Spleen (tissue), 11 donors: Measurements from ENCODE around the gene CORT. TPM values are rescaled to one million over a fixed set of nuclear protein-coding genes. Genes with fewer than 3 reads are reported as not detected.

Experiments
- DNase-seq: peaks from one replicate; pipeline ENCODE4 v3.0.0-alpha.2; 2020
- H3K27ac ChIP-seq, 8 donors: fragments of 200-600 bp; sonication (generic) in 7 of 8; 1 replicate in 4 of 8; 2 replicates in 4 of 8; pipeline versions ENCODE4 v1.5.0 to v1.8.0; 2016 to 2021; ENCODE audit warnings: inconsistent platforms in 4 of 8, mild to moderate bottlenecking in 4 of 8, moderate library complexity in 1 of 8
- H3K27me3 ChIP-seq, 7 donors: fragments of 200-600 bp; sonication (generic) in 6 of 7; replicated peaks in 1 of 7; 1 replicate in 4 of 7; 2 replicates in 3 of 7; pipeline versions ENCODE4 v1.5.0 to v1.8.0; 2016 to 2021; ENCODE audit warnings: inconsistent platforms in 3 of 7, mild to moderate bottlenecking in 1 of 7
- H3K36me3 ChIP-seq, 6 donors: fragments of 200-600 bp; sonication (generic) in 5 of 6; 1 replicate in 4 of 6; 2 replicates in 2 of 6; pipeline versions ENCODE4 v1.5.0 to v1.8.0; 2016 to 2021; ENCODE audit warnings: inconsistent platforms in 2 of 6
- H3K4me1 ChIP-seq, 6 donors: fragments of 200-600 bp; sonication (generic) in 5 of 6; 1 replicate in 3 of 6; 2 replicates in 3 of 6; pipeline versions ENCODE4 v1.5.0 to v1.8.0; 2016 to 2021; ENCODE audit warnings: inconsistent platforms in 3 of 6
- H3K4me3 ChIP-seq, 8 donors: fragments of 200-600 bp; sonication (generic) in 7 of 8; 1 replicate in 4 of 8; 2 replicates in 4 of 8; pipeline versions ENCODE4 v1.5.0 to v1.8.0; 2016 to 2021; ENCODE audit warnings: inconsistent platforms in 4 of 8, mild to moderate bottlenecking in 4 of 8, moderate library complexity in 2 of 8
- H3K9me3 ChIP-seq, 8 donors: fragments of 200-600 bp; sonication (generic) in 7 of 8; 1 replicate in 4 of 8; 2 replicates in 4 of 8; pipeline versions ENCODE4 v1.5.0 to v1.8.0; 2016 to 2021; ENCODE audit warnings: inconsistent platforms in 4 of 8
- CTCF ChIP-seq, 11 experiments: fragments of 200-600 bp in 7 of 11; fragments of 450-650 bp in 4 of 11; sonication (generic) in 4 of 11; IDR thresholded peaks in 8 of 11; conservative IDR thresholded peaks in 3 of 11; 1 replicate in 7 of 11; 2 replicates in 4 of 11; pipeline versions ENCODE4 v1.4.0 to v1.8.0; 2016 to 2021; ENCODE audit warnings: antibody characterized with exemption in 11 of 11, inconsistent platforms in 4 of 11, mild to moderate bottlenecking in 1 of 11
- POLR2A ChIP-seq, 3 donors: fragments of 450-650 bp; IDR thresholded peaks; one replicate each; pipeline ENCODE4 v1.5.1; 2017; ENCODE audit warnings: antibody characterized with exemption in 3 of 3, mild to moderate bottlenecking in 1 of 3
- POLR2AphosphoS5 ChIP-seq, 3 donors: sonication (generic); formaldehyde crosslinking; IDR thresholded peaks; one replicate each; pipeline ENCODE4 v1.5.1; 2017; ENCODE audit warnings: antibody characterized with exemption in 3 of 3
- WGBS, 5 donors: extraction: QIAGEN DNeasy Blood & Tissue Kit in 3 of 5; methylation state at CpG; one replicate each; pipeline versions ENCODE4 v1.1.5 to v1.1.7; 2013 to 2018; 5-methylcytosine and 5-hydroxymethylcytosine counted together
- intact Hi-C: fragments of 100-400 bp; cut with DNase I; formaldehyde crosslinking; loops from one replicate; pipeline ENCODE4 v1.15.0; 2023; ENCODE audit warnings: low total_unique reads
- polyA plus RNA-seq, 3 donors: library from polyadenylated mRNA; stranded (reverse); fragments of 200-250 nt; gene quantifications; one replicate each; pipeline ENCODE4 v1.2.1, GENCODE V29; 2013
- total RNA-seq, 7 donors: library from RNA; depleted of rRNA in 3 of 7; stranded (reverse); fragments of >200 nt in 3 of 7; fragmentation: NEBNext Ultra II Directional in 4 of 7; extraction: Animal tissue kit (Norgen Biotek cat#: 25700) in 4 of 7; gene quantifications; one replicate each; pipeline versions ENCODE4 v1.1.0 to v1.2.1, GENCODE V29; 2016 to 2021
- donor health status: healthy with polysubstance abuse.
- donor health status: DM: no; HTN: no; CAD: no; lungs with moderate emphysema.
- donor health status: DM: no; HTN: no; CAD: no.
- donor health status: Bipolar disorder and iron deficiency.
- donor health status: healthy.
- donor health status: DM: no; HTN: no; CAD: no.
- donor health status: DM: yes; HTN: yes; CAD: no.

The CORT gene
- total and polyA plus RNA-seq, 10 donors: 0.07 to 0.38 (median 0.18) TPM; not detected in 6

GRCh38 chr1:10495952-10496351, 46.1 kb downstream of the CORT start:
- peak overlapping the region in 1 of 8 donors; percentile 62 for H3K4me3 ChIP-seq
- TF ChIP-seq POLR2A (IDR thresholded peaks at IDR 0.05) (no peak), POLR2AphosphoS5 (IDR thresholded peaks at IDR 0.05) (no peak), CTCF (IDR thresholded peaks at IDR 0.05 in 8 of 11, conservative IDR thresholded peaks at IDR 0.05 in 3 of 11) (no peak)
- intact Hi-C loops: no loop called here
- DNase-seq: no peak
- no peaks in the 10 kb centered on the region for H3K9me3 ChIP-seq
- peak overlapping the region; percentile 17 to 83 (median 78) for H3K27ac ChIP-seq
- H3K36me3 ChIP-seq: peaks cover 0 to 25% (median 0%) of the 10 kb centered on the region in 6 donors
- H3K4me1 ChIP-seq: peaks cover 12 to 41% (median 20%) of the 10 kb centered on the region in 6 donors
- H3K27me3 ChIP-seq: no peaks in the 10 kb centered on the region
- WGBS, 5 donors: 70 to 83% (median 79%) methylated on average over 14 of the region's 14 CpGs

- intact Hi-C loops: no loop called here
- Histone ChIP-seq H3K27me3 (no peaks in the 10 kb centered on the region), H3K27ac (no peak overlapping the region), H3K4me1 (peaks cover 12 to 49% (median 20%) of the 10 kb centered on the region in 6 donors), H3K4me3 (no peak overlapping the region), H3K36me3 (peaks cover 0 to 25% (median 0%) of the 10 kb centered on the region in 6 donors), H3K9me3 (no peaks in the 10 kb centered on the region)
- TF ChIP-seq POLR2AphosphoS5 (IDR thresholded peaks at IDR 0.05) (no peak), CTCF (IDR thresholded peaks at IDR 0.05 in 8 of 11, conservative IDR thresholded peaks at IDR 0.05 in 3 of 11) (no peak), POLR2A (IDR thresholded peaks at IDR 0.05) (no peak)
- 87 to 95% (median 92%) methylated on average over 7 of the region's 7 CpGs for WGBS, 5 donors
- DNase-seq: no peak
Measured at GRCh38 chr1:10497109-10497508, 47.3 kb downstream of the CORT start.

- H3K27ac ChIP-seq: no peak overlapping the region
- no peaks in the 10 kb centered on the region for H3K9me3 ChIP-seq
- DNase-seq: no peak
- intact Hi-C loops: no loop called here
- WGBS, 5 donors: 70 to 88% (median 83%) methylated on average over 8 of the region's 8 CpGs
- H3K4me1 ChIP-seq: peaks cover 12 to 54% (median 20%) of the 10 kb centered on the region in 6 donors
- H3K27me3 ChIP-seq: no peaks in the 10 kb centered on the region
- TF ChIP-seq CTCF (IDR thresholded peaks at IDR 0.05 in 8 of 11, conservative IDR thresholded peaks at IDR 0.05 in 3 of 11) (no peak), POLR2A (IDR thresholded peaks at IDR 0.05) (no peak), POLR2AphosphoS5 (IDR thresholded peaks at IDR 0.05) (no peak)
- H3K36me3 ChIP-seq: peaks cover 0 to 25% (median 0%) of the 10 kb centered on the region in 6 donors
- no peak overlapping the region for H3K4me3 ChIP-seq
Measured at GRCh38 chr1:10498231-10498630, 48.4 kb downstream of the CORT start.

Other genes starting within 250 kb of the CORT start
- gene KIF1B, start 239.5 kb upstream of the CORT start, total RNA-seq: 10 to 100 TPM; 29.9 to 53.5 (median 37.4) TPM
- gene KIF1B, start 239.5 kb upstream of the CORT start, polyA plus RNA-seq: 1 to 10 TPM; 1.6 to 4.8 (median 2.4) TPM
- gene PGD, start 51.0 kb upstream of the CORT start, total RNA-seq: 100 to 1,000 TPM; 105 to 381 (median 142) TPM
- gene PGD, start 51.0 kb upstream of the CORT start, polyA plus RNA-seq: 10 to 100 TPM; 40.8 to 72.9 (median 46.6) TPM
- 1 to 10 TPM; 2.1 to 9.6 (median 6.2) TPM for gene CENPS, start 19.6 kb upstream of the CORT start, total RNA-seq
- gene CENPS, start 19.6 kb upstream of the CORT start, polyA plus RNA-seq: 10 to 100 TPM in 2 of 3 donors, 1 to 10 TPM in 1; 9.3 to 13.5 (median 13.0) TPM
- gene DFFA, start 22.5 kb downstream of the CORT start, total RNA-seq: 10 to 100 TPM; 18.4 to 30.1 (median 24.3) TPM
- 10 to 100 TPM in 2 of 3 donors, 1 to 10 TPM in 1; 7.2 to 14.4 (median 10.3) TPM for gene DFFA, start 22.5 kb downstream of the CORT start, polyA plus RNA-seq
- 10 to 100 TPM in 6 of 7 donors, 1 to 10 TPM in 1; 9.9 to 19.7 (median 13.8) TPM for gene PEX14, start 24.9 kb downstream of the CORT start, total RNA-seq
- 10 to 100 TPM in 1 of 3 donors, 1 to 10 TPM in 2; 9.3 to 15.1 (median 9.8) TPM for gene PEX14, start 24.9 kb downstream of the CORT start, polyA plus RNA-seq